Breast epithelium (tissue), 3 donors: ENCODE results near the gene PARD3B.

Experiments
- CTCF ChIP-seq, 3 donors: fragments of 450-650 bp; IDR thresholded peaks; one replicate each; pipeline ENCODE4 v1.5.1; 2016 to 2017; ENCODE audit warnings: antibody characterized with exemption in 3 of 3, mild to moderate bottlenecking in 3 of 3, moderate library complexity in 3 of 3
- POLR2A ChIP-seq: fragments of 450-650 bp; IDR thresholded peaks from one replicate; pipeline ENCODE4 v1.6.1; 2016; ENCODE audit warnings: antibody characterized with exemption, mild to moderate bottlenecking, moderate library complexity
- POLR2AphosphoS5 ChIP-seq, 3 donors: sonication (generic); formaldehyde crosslinking; IDR thresholded peaks; one replicate each; pipeline ENCODE4 v1.6.1; 2017; ENCODE audit warnings: antibody characterized with exemption in 3 of 3

GRCh38 chr2:205590759-205591158, 1045.5 kb downstream of the PARD3B start:
- no peak for TF ChIP-seq POLR2AphosphoS5 (IDR thresholded peaks at IDR 0.05)
- no peak for TF ChIP-seq CTCF (IDR thresholded peaks at IDR 0.05)
- TF ChIP-seq POLR2A: no peak
